Prostate gland (tissue), 2 donors: ENCODE measurements around the gene VSIG2. TPM values are rescaled to one million over a fixed set of nuclear protein-coding genes. Genes with fewer than 3 reads are reported as not detected.

Experiments used
- DNase-seq: peaks from one replicate; pipeline ENCODE4 v3.0.0-alpha.2; 2019; ENCODE audit warnings: low spot score
- H3K27ac ChIP-seq, 2 donors: fragments of 200-600 bp; sonication (generic); 2 replicates each; pipeline ENCODE4 v1.5.1; 2017 to 2019
- H3K27me3 ChIP-seq: fragments of 200-600 bp; sonication (generic); replicated peaks from 2 replicates; pipeline ENCODE4 v1.5.1; 2019; ENCODE audit not compliant: insufficient read depth
- H3K36me3 ChIP-seq, 2 donors: fragments of 200-600 bp; sonication (generic); 1 replicate in 1 of 2; 2 replicates in 1 of 2; pipeline versions ENCODE4 v1.5.1 to v1.8.1; 2017 to 2019
- H3K4me1 ChIP-seq: fragments of 200-600 bp; sonication (generic); replicated peaks from 2 replicates; pipeline ENCODE4 v1.5.1; 2019
- H3K4me3 ChIP-seq, 2 donors: fragments of 200-600 bp; sonication (generic); 2 replicates each; pipeline ENCODE4 v1.5.1; 2017 to 2019
- H3K9me3 ChIP-seq: fragments of 200-600 bp; sonication (generic); 2 replicates; pipeline ENCODE4 v1.5.1; 2017
- POLR2A ChIP-seq: fragments of 450-650 bp; IDR thresholded peaks from one replicate; pipeline ENCODE4 v1.6.1; 2016; ENCODE audit warnings: antibody characterized with exemption, mild to moderate bottlenecking
- POLR2AphosphoS5 ChIP-seq: sonication (generic); formaldehyde crosslinking; IDR thresholded peaks from one replicate; pipeline ENCODE4 v1.6.1; 2017; ENCODE audit warnings: antibody characterized with exemption
- WGBS: methylation state at CpG from one replicate; pipeline ENCODE4 v1.1.5; 2018; 5-methylcytosine and 5-hydroxymethylcytosine counted together
- intact Hi-C: fragments of 100-400 bp; cut with DNase I; formaldehyde crosslinking; loops from one replicate; pipeline ENCODE4 v1.14.2; 2022
- total RNA-seq, 2 donors: library from RNA; depleted of rRNA; stranded (reverse); fragments of >200 nt; gene quantifications; one replicate each; pipeline ENCODE4 v1.1.0, GENCODE V29; 2016
- TF ChIP-seq, protein P1 (sequence below), 4 experiments: fragments of 200-600 bp in 2 of 4; fragments of 450-650 bp in 2 of 4; sonication (generic) in 2 of 4; IDR thresholded peaks; 1 replicate in 3 of 4; 2 replicates in 1 of 4; pipeline ENCODE4 v1.5.1; 2016 to 2019; ENCODE audit warnings: antibody characterized with exemption in 4 of 4, mild to moderate bottlenecking in 2 of 4, moderate library complexity in 2 of 4

The VSIG2 gene
- total RNA-seq, 2 donors from 2014 or later, result 28.2 to 38.6 TPM

DNA sequence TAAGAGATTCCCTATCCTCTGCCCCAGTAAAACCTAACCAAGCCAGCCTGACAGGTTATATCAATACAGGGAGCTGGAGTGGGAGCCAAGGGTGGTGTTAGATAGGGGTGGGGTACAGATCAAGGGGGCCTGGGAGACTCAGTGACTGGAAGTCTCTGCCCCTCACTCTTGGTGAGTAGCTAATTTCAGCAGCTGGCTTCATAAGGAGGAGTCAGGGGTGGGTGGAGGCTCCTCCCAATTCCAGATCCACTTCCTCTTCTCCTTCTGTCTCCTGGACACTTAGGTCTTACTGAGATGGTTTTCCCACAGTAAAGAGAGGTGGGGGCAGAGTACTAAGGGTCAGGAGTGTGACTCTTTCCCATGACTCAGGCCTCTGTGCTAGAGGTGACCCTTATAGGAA, 1.1 kb upstream of the VSIG2 start:
- no peaks in the 10 kb centered on the region for H3K27me3 ChIP-seq
- TF ChIP-seq POLR2AphosphoS5, result no peak
- TF ChIP-seq POLR2A, result no peak
- TF ChIP-seq, protein P1, sequence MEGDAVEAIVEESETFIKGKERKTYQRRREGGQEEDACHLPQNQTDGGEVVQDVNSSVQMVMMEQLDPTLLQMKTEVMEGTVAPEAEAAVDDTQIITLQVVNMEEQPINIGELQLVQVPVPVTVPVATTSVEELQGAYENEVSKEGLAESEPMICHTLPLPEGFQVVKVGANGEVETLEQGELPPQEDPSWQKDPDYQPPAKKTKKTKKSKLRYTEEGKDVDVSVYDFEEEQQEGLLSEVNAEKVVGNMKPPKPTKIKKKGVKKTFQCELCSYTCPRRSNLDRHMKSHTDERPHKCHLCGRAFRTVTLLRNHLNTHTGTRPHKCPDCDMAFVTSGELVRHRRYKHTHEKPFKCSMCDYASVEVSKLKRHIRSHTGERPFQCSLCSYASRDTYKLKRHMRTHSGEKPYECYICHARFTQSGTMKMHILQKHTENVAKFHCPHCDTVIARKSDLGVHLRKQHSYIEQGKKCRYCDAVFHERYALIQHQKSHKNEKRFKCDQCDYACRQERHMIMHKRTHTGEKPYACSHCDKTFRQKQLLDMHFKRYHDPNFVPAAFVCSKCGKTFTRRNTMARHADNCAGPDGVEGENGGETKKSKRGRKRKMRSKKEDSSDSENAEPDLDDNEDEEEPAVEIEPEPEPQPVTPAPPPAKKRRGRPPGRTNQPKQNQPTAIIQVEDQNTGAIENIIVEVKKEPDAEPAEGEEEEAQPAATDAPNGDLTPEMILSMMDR (IDR thresholded peaks at IDR 0.05), result no peak
- no peak overlapping the region for H3K27ac ChIP-seq
- no peaks in the 10 kb centered on the region for H3K4me1 ChIP-seq
- no peak for DNase-seq
- no peak overlapping the region for H3K4me3 ChIP-seq
- H3K36me3 ChIP-seq, result no peaks in the 10 kb centered on the region
- intact Hi-C loops, result no loop called here
- H3K9me3 ChIP-seq, result no peaks in the 10 kb centered on the region

- Histone ChIP-seq H3K9me3 (no peaks in the 10 kb centered on the region), H3K4me1 (no peaks in the 10 kb centered on the region), H3K36me3 (no peaks in the 10 kb centered on the region), H3K27ac (no peak overlapping the region), H3K27me3 (no peaks in the 10 kb centered on the region), H3K4me3 (no peak overlapping the region)
- DNase-seq, result no peak
- intact Hi-C loops, result no loop called here
- 54% methylated on average over 10 of the region's 10 CpGs for WGBS
- no peak for TF ChIP-seq POLR2A
- no peak for TF ChIP-seq POLR2AphosphoS5
- TF ChIP-seq, protein P1 (IDR thresholded peaks at IDR 0.05), result no peak
Observed at GRCh38 chr11:124752471-124753102, 532 bp upstream of the VSIG2 start.

- peak overlapping the region; percentile 60 to 69 for H3K27ac ChIP-seq
- H3K9me3 ChIP-seq, result no peaks in the 10 kb centered on the region
- no peaks in the 10 kb centered on the region for H3K4me1 ChIP-seq
- DNase-seq, result no peak
- no peaks in the 10 kb centered on the region for H3K27me3 ChIP-seq
- H3K4me3 ChIP-seq, result peak overlapping the region; percentile 25 to 34
- no peaks in the 10 kb centered on the region for H3K36me3 ChIP-seq
- 27% methylated on average over 10 of the region's 11 CpGs for WGBS
- intact Hi-C loops, result no loop called here
- TF ChIP-seq POLR2AphosphoS5, result no peak
Observed at GRCh38 chr11:124751391-124751740, 689 bp downstream of the VSIG2 start.

- Histone ChIP-seq H3K27me3 (no peaks in the 10 kb centered on the region), H3K27ac (no peak overlapping the region), H3K36me3 (no peaks in the 10 kb centered on the region), H3K4me3 (no peak overlapping the region), H3K9me3 (no peaks in the 10 kb centered on the region), H3K4me1 (no peaks in the 10 kb centered on the region)
- intact Hi-C loops, result no loop called here
- TF ChIP-seq, protein P1 (IDR thresholded peaks at IDR 0.05), result no peak
- TF ChIP-seq POLR2A (no peak), POLR2AphosphoS5 (no peak)
- no peak for DNase-seq
- WGBS, result 67% methylated on average over 1 of the region's 1 CpG
Observed at GRCh38 chr11:124749912-124750311, 2.1 kb downstream of the VSIG2 start.

- no peak for TF ChIP-seq POLR2A
- TF ChIP-seq POLR2AphosphoS5, result no peak
- TF ChIP-seq, protein P1 (IDR thresholded peaks at IDR 0.05), result no peak
- no peak for DNase-seq
- WGBS, result 53% methylated on average over 12 of the region's 12 CpGs
- Histone ChIP-seq H3K27ac (no peak overlapping the region), H3K27me3 (no peaks in the 10 kb centered on the region), H3K4me1 (no peaks in the 10 kb centered on the region), H3K9me3 (no peaks in the 10 kb centered on the region), H3K36me3 (no peaks in the 10 kb centered on the region), H3K4me3 (no peak overlapping the region)
- intact Hi-C loops, result no loop called here
Observed at GRCh38 chr11:124748481-124749343, 3.3 kb downstream of the VSIG2 start.
